Measurements from ENCODE around the gene OTOF.

The OTOF gene

DNA sequence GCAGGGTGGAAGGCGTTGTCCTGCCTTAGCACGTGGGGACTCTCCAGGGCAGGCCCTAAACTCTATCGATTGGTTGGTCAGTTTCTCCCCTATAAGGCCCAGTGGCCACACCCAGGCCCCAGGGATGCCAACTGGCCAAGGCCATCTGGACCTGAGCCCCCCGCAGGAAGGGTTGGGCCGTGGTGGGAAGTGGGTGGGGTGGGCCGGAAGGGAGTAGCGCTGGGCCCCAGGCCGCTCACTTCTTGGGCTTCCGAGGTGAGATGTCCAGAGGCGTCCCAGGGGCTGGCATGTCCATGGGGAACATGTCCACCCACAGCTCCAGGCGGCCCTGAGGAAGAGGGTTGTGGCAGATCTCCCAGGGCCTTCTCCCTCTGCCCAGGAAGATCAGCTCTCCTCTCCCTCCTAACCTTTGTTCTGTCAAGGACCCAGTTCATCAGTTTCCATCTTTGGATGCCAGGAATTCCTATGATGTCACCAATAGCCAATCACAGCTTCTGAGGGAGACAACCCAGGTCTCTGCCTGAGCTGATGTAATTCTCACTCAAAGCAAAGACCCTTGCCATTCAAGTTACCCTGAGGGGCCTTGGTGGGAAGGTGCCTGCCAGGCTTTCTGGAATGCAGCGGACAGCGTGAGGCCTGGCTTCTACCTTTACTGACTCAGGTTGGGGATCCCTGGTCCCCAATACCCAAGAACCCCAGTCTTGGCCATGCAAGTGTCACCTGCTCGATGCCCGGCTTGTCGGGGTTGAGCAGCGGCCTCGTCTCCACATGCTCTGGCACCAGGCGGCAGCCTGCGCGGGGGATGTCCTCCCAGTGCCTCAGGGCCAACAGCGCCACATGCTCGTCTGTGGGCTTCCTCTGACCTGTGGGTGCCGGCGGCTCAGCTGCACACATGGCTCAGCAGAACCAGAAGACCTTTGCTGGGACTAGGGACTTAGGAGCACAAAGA lies 14.4 kb downstream of the OTOF start:
- FAIRE-seq, result no peak

DNA sequence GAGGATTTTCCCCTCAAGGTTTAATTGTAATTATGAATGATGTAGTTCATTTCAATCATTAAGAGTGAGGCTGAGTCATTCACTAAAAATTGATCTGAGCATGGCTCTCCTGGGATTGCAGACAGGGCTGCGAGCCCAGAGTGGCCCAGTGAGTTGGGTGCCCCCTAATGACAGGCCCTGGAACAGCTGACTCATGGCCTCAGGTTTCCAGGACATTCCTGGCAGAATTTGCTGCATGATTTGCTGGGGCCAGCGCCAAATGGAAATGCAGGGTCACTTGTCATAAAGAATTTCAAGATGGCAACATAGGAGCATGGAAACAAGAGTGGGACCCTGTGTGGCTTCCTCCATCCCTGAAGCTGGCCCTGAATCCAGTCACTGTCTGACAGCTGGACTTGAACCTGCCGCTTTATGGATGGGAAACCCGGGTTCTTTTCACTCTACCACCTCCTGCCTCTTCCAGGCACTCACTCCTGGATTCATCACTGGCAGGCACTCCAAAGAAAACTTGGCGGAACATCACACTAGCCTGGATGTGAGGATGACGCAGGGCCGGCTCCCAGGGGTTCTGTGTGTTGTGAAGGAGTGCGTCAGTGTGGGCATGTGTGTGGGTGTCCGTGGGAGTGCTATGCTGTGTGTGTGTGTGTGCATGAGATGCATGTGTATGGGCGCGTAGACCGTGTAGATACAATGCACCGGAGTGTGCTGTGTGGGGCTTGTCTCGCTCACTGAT lies 15.2 kb downstream of the OTOF start:
- no peak for FAIRE-seq

GRCh38 chr2:26462100-26462499 lies 15.8 kb downstream of the OTOF start:
- FAIRE-seq, result no peak

GRCh38 chr2:26461601-26462023 lies 16.3 kb downstream of the OTOF start:
- no peak for FAIRE-seq

GRCh38 chr2:26460613-26461031 lies 17.3 kb downstream of the OTOF start:
- FAIRE-seq, result no peak

DNA sequence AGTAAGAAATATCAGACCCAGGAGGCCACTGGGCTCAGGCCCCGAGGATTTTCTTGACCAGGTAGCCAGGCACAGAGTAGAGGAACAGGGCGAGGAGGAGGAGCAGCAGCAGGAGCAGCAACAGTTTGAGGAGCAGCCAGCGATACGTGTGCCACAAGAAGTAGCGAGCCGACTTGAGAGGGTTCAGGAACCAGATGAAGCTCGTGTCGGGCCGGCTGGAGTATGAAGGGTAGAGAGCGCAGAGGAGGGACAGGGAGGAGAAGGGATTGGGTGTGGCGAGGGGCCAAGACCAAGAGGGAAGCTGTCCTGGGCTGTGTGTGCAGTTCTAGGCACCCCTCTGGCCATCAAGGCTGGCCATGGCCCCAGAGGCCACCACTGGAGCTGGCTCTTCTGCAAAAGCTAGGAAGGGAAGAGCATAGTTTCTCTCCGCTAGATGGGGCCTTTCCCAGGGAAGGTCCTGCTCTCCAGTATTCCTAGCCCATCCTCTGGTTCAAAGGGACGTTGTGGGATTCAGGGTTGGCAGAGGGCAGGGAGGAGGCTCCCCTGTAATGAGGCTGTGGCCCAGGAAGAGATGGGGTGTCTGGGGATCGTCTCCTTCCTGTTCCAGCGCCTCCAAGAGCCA lies 17.8 kb downstream of the OTOF start:
- no peak for FAIRE-seq

- no peak for FAIRE-seq
Observed at GRCh38 chr2:26458365-26459042, 19.4 kb downstream of the OTOF start.

DNA sequence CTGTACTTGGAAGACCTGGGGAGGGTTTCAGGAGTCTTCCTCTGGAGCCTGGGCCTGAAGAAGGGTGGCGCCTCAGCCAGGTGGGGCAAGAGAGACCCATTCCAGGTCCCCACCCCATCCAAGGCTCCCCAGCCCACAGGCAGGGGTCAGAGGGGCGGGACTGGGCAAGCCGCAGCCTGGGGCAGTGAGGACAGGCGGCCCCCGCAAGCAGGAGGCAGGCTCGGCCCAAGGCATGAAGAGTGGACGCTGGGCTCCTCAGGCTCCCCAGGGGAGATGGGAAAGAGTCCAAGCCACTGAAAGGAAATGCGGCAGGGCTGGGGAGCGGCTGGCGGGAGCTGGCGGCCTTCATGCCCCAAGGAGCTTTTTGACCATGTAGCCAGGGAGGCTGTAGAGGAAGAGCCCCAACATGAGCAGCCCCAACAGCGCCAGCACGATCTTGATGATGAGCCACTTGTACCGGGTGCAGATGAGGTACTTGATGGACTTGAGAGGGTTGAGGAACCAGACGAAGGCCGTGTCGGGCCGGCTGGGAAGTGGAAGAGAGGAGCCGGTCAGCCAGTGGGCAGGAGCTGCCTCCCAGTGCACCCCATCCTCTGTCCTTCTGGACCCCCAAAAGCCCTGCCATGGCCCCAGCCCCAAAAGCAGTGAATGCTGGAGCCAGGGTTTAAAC lies 20.1 kb downstream of the OTOF start:
- no peak for FAIRE-seq

GRCh38 chr2:26457251-26457666 lies 20.7 kb downstream of the OTOF start:
- no peak for FAIRE-seq

DNA sequence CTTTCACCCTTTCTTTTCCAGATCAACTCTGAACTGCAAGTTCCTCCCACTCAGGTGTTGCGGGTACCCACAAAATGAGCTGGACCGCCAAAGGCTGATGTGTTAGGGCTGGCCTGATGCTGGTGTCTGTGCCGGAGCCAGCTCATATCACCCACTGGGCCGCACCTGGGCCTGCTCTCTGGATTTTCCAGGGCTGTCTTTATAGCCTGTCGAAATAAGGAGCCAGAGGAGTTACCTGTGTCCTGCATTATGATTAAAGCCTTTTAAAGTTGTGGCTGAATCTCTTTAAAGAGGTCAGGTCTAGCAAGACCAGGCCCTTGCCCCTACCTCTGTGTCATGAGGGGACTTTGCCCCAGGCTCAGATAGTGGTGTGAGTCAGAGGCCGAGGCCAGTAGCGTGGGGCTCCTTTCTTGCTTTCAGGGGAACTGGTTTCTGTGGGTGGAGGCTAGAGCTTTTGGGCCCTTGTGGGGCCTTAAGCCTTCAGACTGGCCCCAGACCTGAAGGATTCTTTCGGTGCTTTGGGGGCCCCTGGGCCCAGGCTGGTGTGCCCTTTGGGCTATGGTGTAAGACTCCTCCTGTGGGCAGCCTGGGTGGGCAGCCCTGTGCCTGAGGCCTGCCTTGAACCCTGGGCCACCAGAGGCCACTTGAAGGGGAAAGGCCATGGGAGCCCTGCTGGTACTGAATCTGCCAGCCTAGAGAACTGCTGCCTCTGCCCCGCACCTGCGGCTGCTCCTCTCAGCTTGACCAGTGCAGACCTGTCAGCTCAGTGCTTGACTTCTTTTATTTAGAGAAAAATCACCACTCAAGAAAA lies 21.3 kb downstream of the OTOF start:
- FAIRE-seq, result no peak

GRCh38 chr2:26455670-26456439 lies 22.1 kb downstream of the OTOF start:
- no peak for FAIRE-seq

- no peak for FAIRE-seq
Observed at GRCh38 chr2:26455037-26455669, 22.8 kb downstream of the OTOF start.

- no peak for FAIRE-seq
Observed at GRCh38 chr2:26454561-26455001, 23.3 kb downstream of the OTOF start.

- no peak for FAIRE-seq
Observed at GRCh38 chr2:26453421-26454329, 24.2 kb downstream of the OTOF start.

DNA sequence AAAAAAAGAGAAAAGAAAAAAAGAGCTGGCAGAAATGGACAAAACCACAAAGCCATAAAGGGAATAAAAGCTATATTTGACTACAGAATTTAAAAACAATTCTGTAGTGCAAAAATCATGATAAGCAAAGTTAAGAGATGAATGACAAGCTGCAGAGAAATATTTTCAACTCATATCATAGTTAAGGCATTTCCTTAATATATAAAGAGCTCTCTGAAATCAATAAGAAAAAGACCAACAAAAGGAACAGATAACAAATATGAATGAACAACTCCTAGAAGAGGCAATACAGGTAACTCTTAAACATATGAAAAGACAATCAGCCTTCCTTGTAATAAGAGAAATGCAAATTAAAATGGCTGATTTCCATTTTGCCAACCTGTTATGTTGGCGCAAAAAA lies 26.2 kb downstream of the OTOF start:
- no peak for FAIRE-seq

- no peak for FAIRE-seq
Observed at GRCh38 chr2:26450031-26450635, 27.8 kb downstream of the OTOF start.

- no peak for FAIRE-seq
Observed at GRCh38 chr2:26449278-26450030, 28.5 kb downstream of the OTOF start.

DNA sequence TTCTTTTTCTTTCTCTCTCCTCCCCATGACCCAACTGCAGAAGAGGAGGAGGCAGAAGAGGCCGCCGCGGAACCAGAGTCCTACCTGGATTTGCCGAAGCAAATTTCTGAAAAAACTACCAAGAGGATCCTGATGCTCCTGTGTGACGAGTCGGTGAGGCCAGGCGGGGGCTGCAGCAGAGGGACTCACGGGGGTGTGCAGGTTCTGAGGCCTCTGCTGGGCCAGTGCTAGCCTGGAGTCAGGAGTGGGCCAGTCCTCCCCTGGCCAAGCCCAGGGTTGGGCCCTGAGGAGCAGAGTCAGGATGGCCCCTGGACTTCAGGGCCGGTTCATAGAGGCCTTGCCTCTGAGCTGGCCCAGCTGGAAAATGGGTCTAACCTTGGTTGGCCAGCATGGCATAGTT lies 29.3 kb downstream of the OTOF start:
- no peak for FAIRE-seq

All from endometrium (tissue), 2 donors.